Measurements from ENCODE around the gene CBFA2T3.

Gene CBFA2T3

GRCh38 chr16:88868974-88869672 lies 107.9 kb downstream of the CBFA2T3 start:
- no peak for TF ChIP-seq CTCF (IDR thresholded peaks at IDR 0.05; ENCODE audit: control insufficient read depth, extremely low read depth, insufficient read depth)
- no peak overlapping the region for H3K4me3 ChIP-seq (ENCODE audit: low read depth, low read length)
- DNase-seq (ENCODE audit: low read depth), result no peak

GRCh38 chr16:88867581-88868246 lies 109.3 kb downstream of the CBFA2T3 start:
- TF ChIP-seq CTCF (IDR thresholded peaks at IDR 0.05; ENCODE audit: control insufficient read depth, extremely low read depth, insufficient read depth), result no peak
- DNase-seq (ENCODE audit: low read depth), result no peak
- no peak overlapping the region for H3K4me3 ChIP-seq (ENCODE audit: low read depth, low read length)

GRCh38 chr16:88866151-88866920 lies 110.7 kb downstream of the CBFA2T3 start, which contains the start of gene PABPN1L:
Gene PABPN1L (minus strand): TSS chr16:88866660. CDS start chr16:88866606, 54 bp downstream.
- H3K4me3 ChIP-seq (ENCODE audit: low read depth, low read length), result no peak within 1 kb of the TSS
- TF ChIP-seq CTCF (IDR thresholded peaks at IDR 0.05; ENCODE audit: control insufficient read depth, extremely low read depth, insufficient read depth), result no peak
- no peak for DNase-seq (ENCODE audit: low read depth)

GRCh38 chr16:88865742-88866141 lies 111.3 kb downstream of the CBFA2T3 start:
- no peak overlapping the region for H3K4me3 ChIP-seq (ENCODE audit: low read depth, low read length)
- TF ChIP-seq CTCF (IDR thresholded peaks at IDR 0.05; ENCODE audit: control insufficient read depth, extremely low read depth, insufficient read depth), result no peak
- no peak for DNase-seq (ENCODE audit: low read depth)

- H3K4me3 ChIP-seq (ENCODE audit: low read depth, low read length), result no peak overlapping the region
- no peak for DNase-seq (ENCODE audit: low read depth)
- TF ChIP-seq CTCF (IDR thresholded peaks at IDR 0.05; ENCODE audit: control insufficient read depth, extremely low read depth, insufficient read depth), result no peak
These were observed 111.7 kb downstream of the CBFA2T3 start for GRCh38 chr16:88865310-88865709.

GRCh38 chr16:88864521-88864920 lies 112.5 kb downstream of the CBFA2T3 start:
- H3K4me3 ChIP-seq (ENCODE audit: low read depth, low read length), result no peak overlapping the region
- DNase-seq (ENCODE audit: low read depth), result no peak
- no peak for TF ChIP-seq CTCF (IDR thresholded peaks at IDR 0.05; ENCODE audit: control insufficient read depth, extremely low read depth, insufficient read depth)

Data from LNCaP clone FGC (cell line).